HT1080 (cell line): ENCODE measurements around the gene TBC1D14. TPM values are rescaled to one million over a fixed set of nuclear protein-coding genes. Genes with fewer than 3 reads are reported as not detected.

Experiments used
- DNase-seq: peaks from one replicate; pipeline ENCODE4 v3.0.0-alpha.2; 2015; ENCODE audit warnings: low read depth
- polyA plus RNA-seq, 2 experiments: library from polyadenylated mRNA; depleted of rRNA; stranded (reverse); fragments of >200 nt; gene quantifications; 2 replicates each; pipeline ENCODE4 v1.2.3, GENCODE V29; 2015
- total RNA-seq: library from RNA; depleted of rRNA; stranded (reverse); fragments of >200 nt; shearing (Covaris generic); gene quantifications from 2 replicates; pipeline ENCODE4 v1.2.3, GENCODE V29; 2014; rRNA removed

The TBC1D14 gene
- total RNA-seq, result 47.1 and 50.6 TPM in 2 replicates
- polyA plus RNA-seq (2015; cell fraction: cytosol; rRNA removed), result 30.6 and 36.5 TPM in 2 replicates
- polyA plus RNA-seq (2015; cell fraction: nucleus; rRNA removed), result 24.0 and 26.4 TPM in 2 replicates

DNA sequence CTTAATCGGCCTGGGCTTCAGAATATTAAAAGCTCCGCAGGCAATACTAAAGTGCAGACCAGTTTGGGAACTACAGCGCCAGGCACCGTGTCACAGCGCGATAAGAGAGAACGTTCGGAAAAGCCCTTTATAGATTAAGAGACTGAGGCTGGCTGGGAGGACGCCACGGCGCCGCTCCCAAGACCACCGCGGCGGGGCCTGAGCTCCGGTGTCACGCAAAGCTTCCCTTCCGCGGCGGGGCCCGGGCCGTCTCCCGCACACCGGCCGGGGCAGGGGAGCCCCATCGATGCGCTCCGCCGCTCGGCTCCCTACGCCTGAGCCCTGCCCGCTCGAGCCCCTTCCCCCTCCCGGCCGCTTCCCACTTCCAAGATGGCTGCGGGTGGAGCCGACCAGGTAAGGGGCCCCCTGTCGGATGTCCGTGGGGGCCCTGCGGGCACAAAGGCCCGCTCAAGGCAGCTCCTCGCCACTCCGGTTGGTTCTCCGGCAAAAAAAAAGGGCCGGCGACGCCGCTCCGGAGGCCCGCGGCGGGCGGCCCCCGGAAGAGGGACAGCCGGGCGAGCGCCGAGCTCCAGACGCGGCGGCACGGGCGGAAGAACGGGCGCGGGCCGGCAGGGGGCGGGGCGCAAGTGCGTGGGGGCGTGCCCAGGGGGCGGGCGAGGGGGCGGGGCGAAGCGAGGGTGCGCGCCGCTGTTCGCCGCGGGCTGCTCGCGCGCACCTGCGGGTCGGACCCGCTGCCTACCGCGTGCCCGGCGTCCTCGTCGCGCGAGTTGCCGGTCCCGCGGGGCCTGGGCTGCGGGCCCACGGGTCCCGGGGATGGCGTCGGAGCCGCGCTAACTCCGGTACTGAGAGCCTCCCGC is at the start of gene TBC1D14:
Gene TBC1D14 (plus strand): TSS at position 714 of the 857 bp plus-strand sequence. CDS start 13,564 bp downstream, outside the sequence.
- DNase-seq, result peak; percentile 82

DNA sequence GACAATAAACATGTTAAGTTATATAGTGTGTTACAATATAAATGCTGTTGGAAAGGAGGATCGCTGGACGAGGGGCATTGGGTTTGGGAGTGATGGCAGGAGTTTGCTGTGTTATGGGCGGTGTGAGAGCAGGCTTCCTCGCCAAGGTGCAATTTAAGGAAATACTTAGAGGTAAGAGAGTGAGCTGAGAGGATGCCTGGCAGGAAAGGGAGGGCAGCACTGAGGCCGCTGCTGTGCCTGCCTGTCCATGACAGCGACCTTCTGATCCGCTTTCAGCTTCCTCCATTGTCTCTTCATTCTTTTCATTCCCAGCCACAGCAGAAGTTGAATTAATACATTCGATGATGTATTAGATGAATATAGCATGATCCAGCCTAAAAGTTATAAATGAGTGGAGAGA is 41.2 kb upstream of the TBC1D14 start:
- no peak for DNase-seq

- no peak for DNase-seq
These were observed 39.7 kb upstream of the TBC1D14 start for GRCh38 chr4:6869944-6870343.

GRCh38 chr4:6873291-6873690 is 36.3 kb upstream of the TBC1D14 start:
- DNase-seq, result no peak

DNA sequence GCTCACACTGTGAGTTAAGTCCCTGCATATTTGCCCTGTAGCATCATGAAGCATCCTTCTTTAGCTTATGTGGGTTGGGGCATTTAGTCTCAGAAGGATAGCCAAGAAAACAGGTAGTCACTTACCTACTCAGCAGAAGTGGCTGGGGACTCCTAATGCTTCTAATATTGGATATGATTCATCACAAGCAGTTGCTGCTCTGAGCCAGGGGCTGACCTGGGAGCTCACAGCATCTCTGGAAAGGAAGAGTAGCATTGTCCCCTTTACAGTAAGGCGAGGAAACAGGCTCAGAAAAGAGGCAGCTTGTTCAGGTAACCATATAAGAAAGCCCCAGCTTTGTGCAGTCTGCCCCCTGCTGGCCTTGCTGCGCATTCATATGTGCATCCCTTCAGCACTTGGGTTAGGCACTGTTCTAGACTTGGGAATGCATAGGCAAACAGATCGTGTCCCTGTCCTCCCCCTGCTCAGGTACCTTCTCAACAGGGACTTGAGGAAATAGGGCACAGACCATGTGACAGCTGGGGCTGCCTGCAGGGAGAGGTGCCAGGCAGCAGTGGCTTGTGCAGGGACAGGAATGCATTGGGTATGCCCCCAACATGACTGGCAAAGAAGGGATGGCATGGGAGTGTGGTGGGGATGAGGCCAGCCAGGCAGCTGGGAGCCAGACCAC is 35.7 kb upstream of the TBC1D14 start:
- DNase-seq, result peak; percentile 34

GRCh38 chr4:6874981-6875380 is 34.6 kb upstream of the TBC1D14 start:
- DNase-seq, result no peak

- no peak for DNase-seq
These were observed 34.2 kb upstream of the TBC1D14 start for GRCh38 chr4:6875431-6875831.

- DNase-seq, result no peak
These were observed 33.2 kb upstream of the TBC1D14 start for GRCh38 chr4:6876440-6876839.

DNA sequence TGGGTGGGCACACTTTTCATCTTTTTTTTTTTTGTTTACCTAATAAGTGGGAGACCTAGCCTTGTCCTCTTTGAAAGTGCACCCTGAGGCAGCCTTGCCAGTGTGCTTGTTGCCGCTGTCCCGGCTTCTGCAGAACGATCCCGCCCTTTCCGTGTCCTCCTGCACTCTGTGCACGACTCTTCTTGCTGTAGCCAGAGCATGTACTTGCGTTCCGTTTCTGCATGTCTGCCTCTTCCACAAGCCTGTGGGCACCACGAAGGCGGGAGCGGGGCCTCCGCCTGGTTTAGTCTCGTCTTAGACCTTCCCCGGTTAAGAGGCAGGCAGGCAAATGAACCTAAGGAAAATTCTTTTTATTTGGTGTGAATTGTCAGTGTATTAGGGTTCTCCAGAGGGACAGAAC is 32.6 kb upstream of the TBC1D14 start:
- DNase-seq, result no peak

- no peak for DNase-seq
These were observed 31.1 kb upstream of the TBC1D14 start for GRCh38 chr4:6878451-6879059.

DNA sequence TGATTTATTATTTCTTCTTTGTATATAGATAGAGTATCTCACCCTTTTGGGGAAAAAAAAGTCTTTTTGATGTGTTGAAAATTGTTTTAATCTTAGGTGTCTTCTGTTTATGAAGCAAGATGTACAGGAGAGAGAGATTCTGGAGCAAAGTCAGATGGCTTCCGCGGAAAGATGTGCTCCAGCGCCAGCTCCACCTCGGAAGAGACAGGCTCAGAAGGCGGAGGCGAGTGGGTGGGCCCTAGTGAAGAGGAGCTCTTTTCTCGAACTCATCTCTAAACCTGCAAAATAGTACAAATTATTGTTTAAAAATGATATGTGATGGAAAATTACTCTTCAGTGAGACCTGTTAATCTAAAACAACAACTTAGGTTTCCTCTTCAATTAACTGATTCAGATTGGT is 28.9 kb upstream of the TBC1D14 start:
- no peak for DNase-seq

DNA sequence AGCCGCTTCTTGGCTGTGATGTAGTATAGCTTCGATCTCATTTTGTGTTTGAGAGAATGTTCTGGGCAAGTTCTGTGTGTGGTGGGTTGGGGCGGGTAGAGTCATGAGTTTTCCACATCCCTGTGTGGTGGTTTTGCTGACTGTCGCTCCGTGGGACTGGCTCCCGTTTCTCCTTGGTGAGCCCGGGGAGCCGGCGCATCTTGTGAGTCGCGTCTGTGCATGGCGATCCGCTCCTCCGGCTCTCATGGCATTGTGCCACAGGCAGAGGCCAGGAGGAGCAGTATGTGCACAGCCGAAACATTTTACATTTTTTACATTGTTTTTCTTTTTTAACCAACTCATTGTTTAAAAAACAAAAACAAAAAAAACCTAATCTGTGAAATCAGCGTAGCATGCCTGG is 27.7 kb upstream of the TBC1D14 start:
- no peak for DNase-seq

DNA sequence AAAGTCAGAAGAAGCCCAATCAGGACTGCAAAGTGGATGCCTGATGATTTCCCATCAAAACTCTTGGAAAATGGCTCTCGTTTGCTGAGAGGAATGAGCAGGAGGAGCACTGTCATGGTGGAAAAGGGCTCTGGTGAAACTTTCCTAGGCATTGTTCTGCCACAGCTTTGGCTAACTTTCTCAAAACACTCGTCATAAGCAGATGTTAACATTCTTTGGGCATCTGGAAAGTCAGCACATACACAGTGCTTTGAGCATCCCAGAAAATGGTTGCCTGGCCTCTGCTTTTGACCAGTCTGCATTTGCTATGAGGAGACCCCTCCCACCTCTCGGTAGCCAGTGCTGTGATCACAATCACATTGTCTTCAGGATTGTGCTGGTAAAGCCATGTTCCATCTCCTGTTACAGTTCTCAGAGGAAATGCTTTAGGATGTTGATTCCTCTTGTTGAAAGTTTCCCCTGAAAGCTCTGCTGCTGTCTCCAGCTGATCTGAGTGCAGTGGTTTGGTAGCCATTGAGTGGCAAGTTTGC is 25.2 kb upstream of the TBC1D14 start:
- DNase-seq, result no peak

- DNase-seq, result peak; percentile 74
These were observed 23.6 kb upstream of the TBC1D14 start for GRCh38 chr4:6885953-6886557.

GRCh38 chr4:6886886-6887285 is 22.7 kb upstream of the TBC1D14 start:
- no peak for DNase-seq

- no peak for DNase-seq
These were observed 21.8 kb upstream of the TBC1D14 start for GRCh38 chr4:6887591-6888371.

GRCh38 chr4:6888506-6889071 is 21.0 kb upstream of the TBC1D14 start:
- DNase-seq, result no peak

- DNase-seq, result no peak
These were observed 20.4 kb upstream of the TBC1D14 start for GRCh38 chr4:6889101-6889735.

GRCh38 chr4:6889736-6890324 is 19.8 kb upstream of the TBC1D14 start:
- no peak for DNase-seq
